K562 (cell line): ENCODE measurements around the gene PCDH1. TPM values are rescaled to one million over a fixed set of nuclear protein-coding genes. Genes with fewer than 3 reads are reported as not detected.

ENCODE experiments used
- ATF1 ChIP-seq, 2 experiments: fragments of 450-650 bp in 1 of 2; IDR thresholded peaks; 2 replicates each; pipeline ENCODE4 v1.6.1; 2016; ENCODE audit warnings: missing compliant biosample characterization in 1 of 2, missing genetic modification characterization in 1 of 2
- CHD2 ChIP-seq: IDR thresholded peaks from 2 replicates; pipeline ENCODE4 v1.6.1; 2011; ENCODE audit warnings: low read depth, low read length
- CREM ChIP-seq: IDR thresholded peaks from 2 replicates; pipeline ENCODE4 v1.6.1; 2014; ENCODE audit warnings: antibody characterized with exemption, low read depth
- NFE2L1 ChIP-seq: fragments of 450-650 bp; IDR thresholded peaks from 2 replicates; pipeline ENCODE4 v1.6.1; 2016; ENCODE audit warnings: missing genetic modification characterization, low read depth, mild to moderate bottlenecking, missing compliant biosample characterization, moderate library complexity, borderline replicate concordance
- polyA plus RNA-seq, 8 experiments: library from polyadenylated mRNA; depleted of rRNA in 4 of 8; stranded (reverse) in 5 of 8; unstranded in 3 of 8; fragments of >200 nt; fragmentation: Nextera tagmentation in 2 of 8; fragmentation: Illumina TruSeq in 1 of 8; extraction: Ambion mirVana in 2 of 8; extraction: Trizol in 1 of 8; gene quantifications; 2 replicates each; pipeline versions ENCODE4 v1.2.1 to v1.2.3, GENCODE V29; 2011 to 2014; ENCODE audit warnings: inconsistent platforms in 1 of 8, missing spikeins in 1 of 8
- total RNA-seq, 7 experiments: library from RNA; depleted of rRNA in 6 of 7; stranded (reverse); fragments of >200 nt in 6 of 7; fragmentation: Illumina TruSeq in 2 of 7; extraction: Trizol in 2 of 7; gene quantifications; 2 replicates each; pipeline versions ENCODE4 v1.2.1 to v1.2.3, GENCODE V29; 2011 to 2021; ENCODE audit warnings: low replicate concordance in 1 of 7
- TF ChIP-seq, protein P1 (sequence below): fragments of 200-800 bp; sonication (Bioruptor generic); IDR thresholded peaks from 2 replicates; pipeline ENCODE4 v1.6.1; 2017; ENCODE audit warnings: missing genetic modification characterization, missing compliant biosample characterization
- TF ChIP-seq, protein P2 (sequence below): sonication (generic); formaldehyde crosslinking; IDR thresholded peaks from 2 replicates; pipeline ENCODE4 v1.8.1; 2023; ENCODE audit warnings: mild to moderate bottlenecking, missing genetic modification reagents
- TF ChIP-seq, protein P3 (sequence below): fragments of 250-450 bp; sonication (Bioruptor Pico); IDR thresholded peaks from 2 replicates; pipeline ENCODE4 v1.8.0; 2021; ENCODE audit warnings: mild to moderate bottlenecking, moderate library complexity

PCDH1 gene
- total and polyA plus RNA-seq, 9 of the 15 experiments (the other 6 are each of a cell fraction or from before 2014, with no cell fraction given), result 0.11 to 3.6 (median 1.9) TPM; not detected in 1

DNA sequence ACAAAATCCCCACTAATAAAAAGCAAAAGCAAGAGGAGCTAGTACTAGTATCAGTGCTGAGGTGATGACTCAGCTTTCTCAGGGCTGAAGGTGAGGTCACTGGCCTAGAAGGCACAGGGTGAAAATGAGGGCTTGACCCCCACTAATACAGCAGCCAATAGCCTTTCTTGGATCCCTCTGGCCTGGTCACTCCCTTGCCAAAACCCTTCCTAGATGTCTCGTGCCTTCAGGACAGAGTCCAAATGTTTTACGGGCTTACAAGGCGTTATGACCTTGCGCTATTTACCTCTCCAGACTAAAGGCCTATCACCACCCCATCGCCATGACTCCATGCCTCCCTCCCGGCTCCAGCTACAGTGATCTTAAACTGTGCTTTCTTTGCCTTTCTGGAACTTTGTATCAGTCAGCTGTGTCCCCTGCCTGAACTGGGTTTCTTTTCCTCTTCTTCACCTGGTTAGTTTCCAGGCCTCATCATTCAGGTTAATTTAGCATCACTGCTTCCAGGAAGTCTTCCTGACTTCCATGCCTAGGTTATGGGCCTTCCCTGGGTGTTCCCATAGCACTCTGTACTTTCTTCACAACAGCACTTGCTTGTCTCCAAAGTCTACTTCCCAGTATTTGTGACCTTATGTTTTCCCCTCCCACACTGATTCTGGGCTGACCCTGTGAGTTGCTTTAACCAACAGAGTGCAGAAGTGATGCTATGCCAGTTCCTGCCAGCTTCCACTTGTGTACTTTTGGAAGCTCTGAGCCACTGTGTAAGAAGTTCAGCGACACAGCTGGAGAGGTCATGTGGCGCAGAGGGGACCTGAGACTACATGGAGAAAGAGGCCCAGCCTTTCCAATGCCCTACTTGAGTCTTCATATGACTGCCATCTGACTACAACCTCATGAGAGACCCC is 41.3 kb upstream of the PCDH1 start (continued):
- TF ChIP-seq, protein P1, sequence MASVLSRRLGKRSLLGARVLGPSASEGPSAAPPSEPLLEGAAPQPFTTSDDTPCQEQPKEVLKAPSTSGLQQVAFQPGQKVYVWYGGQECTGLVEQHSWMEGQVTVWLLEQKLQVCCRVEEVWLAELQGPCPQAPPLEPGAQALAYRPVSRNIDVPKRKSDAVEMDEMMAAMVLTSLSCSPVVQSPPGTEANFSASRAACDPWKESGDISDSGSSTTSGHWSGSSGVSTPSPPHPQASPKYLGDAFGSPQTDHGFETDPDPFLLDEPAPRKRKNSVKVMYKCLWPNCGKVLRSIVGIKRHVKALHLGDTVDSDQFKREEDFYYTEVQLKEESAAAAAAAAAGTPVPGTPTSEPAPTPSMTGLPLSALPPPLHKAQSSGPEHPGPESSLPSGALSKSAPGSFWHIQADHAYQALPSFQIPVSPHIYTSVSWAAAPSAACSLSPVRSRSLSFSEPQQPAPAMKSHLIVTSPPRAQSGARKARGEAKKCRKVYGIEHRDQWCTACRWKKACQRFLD, result no peak
- TF ChIP-seq ATF1 (CRISPR knock-in tag; IDR thresholded peaks at IDR 0.05) (no peak), ATF1 (tag; IDR thresholded peaks at IDR 0.05) (peak; percentile 36), NFE2L1 (peak; percentile 72), CHD2 (no peak), CREM (peak; percentile 19)
- TF ChIP-seq, protein P2, sequence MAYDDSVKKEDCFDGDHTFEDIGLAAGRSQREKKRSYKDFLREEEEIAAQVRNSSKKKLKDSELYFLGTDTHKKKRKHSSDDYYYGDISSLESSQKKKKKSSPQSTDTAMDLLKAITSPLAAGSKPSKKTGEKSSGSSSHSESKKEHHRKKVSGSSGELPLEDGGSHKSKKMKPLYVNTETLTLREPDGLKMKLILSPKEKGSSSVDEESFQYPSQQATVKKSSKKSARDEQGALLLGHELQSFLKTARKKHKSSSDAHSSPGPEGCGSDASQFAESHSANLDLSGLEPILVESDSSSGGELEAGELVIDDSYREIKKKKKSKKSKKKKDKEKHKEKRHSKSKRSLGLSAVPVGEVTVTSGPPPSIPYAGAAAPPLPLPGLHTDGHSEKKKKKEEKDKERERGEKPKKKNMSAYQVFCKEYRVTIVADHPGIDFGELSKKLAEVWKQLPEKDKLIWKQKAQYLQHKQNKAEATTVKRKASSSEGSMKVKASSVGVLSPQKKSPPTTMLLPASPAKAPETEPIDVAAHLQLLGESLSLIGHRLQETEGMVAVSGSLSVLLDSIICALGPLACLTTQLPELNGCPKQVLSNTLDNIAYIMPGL (CRISPR knock-in tag), result no peak
- TF ChIP-seq, protein P3, sequence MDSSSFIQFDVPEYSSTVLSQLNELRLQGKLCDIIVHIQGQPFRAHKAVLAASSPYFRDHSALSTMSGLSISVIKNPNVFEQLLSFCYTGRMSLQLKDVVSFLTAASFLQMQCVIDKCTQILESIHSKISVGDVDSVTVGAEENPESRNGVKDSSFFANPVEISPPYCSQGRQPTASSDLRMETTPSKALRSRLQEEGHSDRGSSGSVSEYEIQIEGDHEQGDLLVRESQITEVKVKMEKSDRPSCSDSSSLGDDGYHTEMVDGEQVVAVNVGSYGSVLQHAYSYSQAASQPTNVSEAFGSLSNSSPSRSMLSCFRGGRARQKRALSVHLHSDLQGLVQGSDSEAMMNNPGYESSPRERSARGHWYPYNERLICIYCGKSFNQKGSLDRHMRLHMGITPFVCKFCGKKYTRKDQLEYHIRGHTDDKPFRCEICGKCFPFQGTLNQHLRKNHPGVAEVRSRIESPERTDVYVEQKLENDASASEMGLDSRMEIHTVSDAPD, result no peak
